Neural cell (in vitro differentiated cells): Measurements from ENCODE around the gene KRT6A. TPM values are rescaled to one million over a fixed set of nuclear protein-coding genes. Genes with fewer than 3 reads are reported as not detected.

Source experiments
- H2AFZ ChIP-seq: fragments of 200-600, 300-800 bp; sonication (generic), shearing (Covaris generic); 2 replicates; pipeline ENCODE4 v1.6.0; 2014; ENCODE audit warnings: low read depth, mild to moderate bottlenecking, antibody characterized with exemption, low read length, moderate library complexity
- H3F3A ChIP-seq: fragments of 200-600 bp; shearing (Covaris generic); 2 replicates; pipeline ENCODE4 v1.6.1; 2016; ENCODE audit warnings: mild to moderate bottlenecking, moderate library complexity, mixed read lengths, antibody characterized with exemption, low read length; ENCODE audit not compliant: insufficient read depth, poor library complexity, severe bottlenecking
- H3K27ac ChIP-seq: fragments of 200-600, 300-800 bp; sonication (generic), shearing (Covaris generic); 2 replicates; pipeline ENCODE4 v1.5.1; 2014; ENCODE audit warnings: mild to moderate bottlenecking, low read length, moderate library complexity
- H3K27me3 ChIP-seq: fragments of 300-800, 200-600 bp; sonication (generic), shearing (Covaris generic); 2 replicates; pipeline ENCODE4 v1.6.0; 2014; ENCODE audit warnings: mild to moderate bottlenecking, low read depth, low read length, moderate library complexity; ENCODE audit not compliant: insufficient read depth
- H3K36me3 ChIP-seq: fragments of 300-800, 200-600 bp; sonication (generic), shearing (Covaris generic); 2 replicates; pipeline ENCODE4 v1.5.1; 2014; ENCODE audit warnings: mild to moderate bottlenecking, antibody characterized with exemption, low read length, moderate library complexity; ENCODE audit not compliant: insufficient read depth
- H3K4me2 ChIP-seq: fragments of 300-800, 200-600 bp; sonication (generic), shearing (Covaris generic); 2 replicates; pipeline ENCODE4 v1.6.0; 2014; ENCODE audit warnings: mild to moderate bottlenecking, low read length
- H3K4me3 ChIP-seq: fragments of 300-800, 200-600 bp; sonication (generic), shearing (Covaris generic); 2 replicates; pipeline ENCODE4 v1.5.1; 2014; ENCODE audit warnings: mild to moderate bottlenecking, low read length, moderate library complexity
- H3K79me2 ChIP-seq: fragments of 200-600 bp; shearing (Covaris generic); replicated peaks from 2 replicates; pipeline ENCODE4 v1.6.0; 2014; ENCODE audit warnings: mild to moderate bottlenecking, low read length, moderate library complexity; ENCODE audit not compliant: insufficient read depth
- H3K9ac ChIP-seq: fragments of 300-800, 200-600 bp; sonication (generic), shearing (Covaris generic); 2 replicates; pipeline ENCODE4 v1.6.1; 2016; ENCODE audit warnings: mild to moderate bottlenecking, low read length, mixed read lengths
- H3K9me2 ChIP-seq: fragments of 200-600 bp; shearing (Covaris generic); 2 replicates; pipeline ENCODE4 v1.6.1; 2016; ENCODE audit warnings: mild to moderate bottlenecking, low read length, mixed read lengths; ENCODE audit not compliant: insufficient read depth
- H3K9me3 ChIP-seq: fragments of 200-600, 300-800 bp; sonication (generic), shearing (Covaris generic); 2 replicates; pipeline ENCODE4 v1.6.1; 2016; ENCODE audit warnings: mild to moderate bottlenecking, mixed run types, low read length, moderate library complexity, mixed read lengths
- H4K20me1 ChIP-seq: fragments of 200-600 bp; shearing (Covaris generic); 2 replicates; pipeline ENCODE4 v1.6.1; 2016; ENCODE audit warnings: mild to moderate bottlenecking, mixed run types; ENCODE audit not compliant: insufficient read depth
- CTCF ChIP-seq: fragments of 450-650 bp; IDR thresholded peaks from 2 replicates; pipeline ENCODE4 v1.5.1; 2014; ENCODE audit warnings: antibody characterized with exemption, mild to moderate bottlenecking, moderate library complexity; ENCODE audit not compliant: poor library complexity, severe bottlenecking
- EP300 ChIP-seq: fragments of 450-650 bp; conservative IDR thresholded peaks from 2 replicates; pipeline ENCODE4 v1.6.1; 2014; ENCODE audit warnings: antibody characterized with exemption, mild to moderate bottlenecking, moderate library complexity; ENCODE audit not compliant: poor library complexity, severe bottlenecking
- EZH2 ChIP-seq: fragments of 200-600, 300-800 bp; shearing (Covaris generic), sonication (generic); IDR thresholded peaks from 2 replicates; pipeline ENCODE4 v1.6.1; 2014; ENCODE audit warnings: antibody characterized with exemption, low read length, borderline replicate concordance, mild to moderate bottlenecking; ENCODE audit not compliant: insufficient read depth, poor library complexity, severe bottlenecking
- MXI1 ChIP-seq: fragments of 450-650 bp; conservative IDR thresholded peaks from 2 replicates; pipeline ENCODE4 v1.6.1; 2014; ENCODE audit warnings: antibody characterized with exemption, mild to moderate bottlenecking; ENCODE audit not compliant: poor library complexity, severe bottlenecking
- POLR2AphosphoS5 ChIP-seq: IDR thresholded peaks from 2 replicates; pipeline ENCODE4 v1.6.1; 2012
- RAD21 ChIP-seq: fragments of 450-650 bp; conservative IDR thresholded peaks from 2 replicates; pipeline ENCODE4 v1.6.1; 2014; ENCODE audit warnings: antibody characterized with exemption, mild to moderate bottlenecking, moderate library complexity
- SMC3 ChIP-seq: fragments of 450-650 bp; conservative IDR thresholded peaks from 2 replicates; pipeline ENCODE4 v1.6.1; 2014; ENCODE audit warnings: antibody characterized with exemption, mild to moderate bottlenecking, moderate library complexity; ENCODE audit not compliant: poor library complexity
- TAF1 ChIP-seq: IDR thresholded peaks from 2 replicates; pipeline ENCODE4 v1.6.1; 2012; ENCODE audit warnings: low read depth
- polyA plus RNA-seq: library from polyadenylated mRNA; depleted of rRNA; stranded (reverse); fragments of >200 nt; gene quantifications from 2 replicates; pipeline ENCODE4 v1.2.3, GENCODE V29; 2014
- TF ChIP-seq, protein P1 (sequence below): IDR thresholded peaks from 2 replicates; pipeline ENCODE4 v1.6.1; 2012; ENCODE audit warnings: borderline replicate concordance

Gene KRT6A
- polyA plus RNA-seq, 1 donor from 2014 or later, result not detected

- no peaks in the 10 kb centered on the region for H3K9me3 ChIP-seq
- H3K9ac ChIP-seq, result no peak overlapping the region
These were observed 46.6 kb downstream of the KRT6A start for GRCh38 chr12:52446367-52447045.

DNA sequence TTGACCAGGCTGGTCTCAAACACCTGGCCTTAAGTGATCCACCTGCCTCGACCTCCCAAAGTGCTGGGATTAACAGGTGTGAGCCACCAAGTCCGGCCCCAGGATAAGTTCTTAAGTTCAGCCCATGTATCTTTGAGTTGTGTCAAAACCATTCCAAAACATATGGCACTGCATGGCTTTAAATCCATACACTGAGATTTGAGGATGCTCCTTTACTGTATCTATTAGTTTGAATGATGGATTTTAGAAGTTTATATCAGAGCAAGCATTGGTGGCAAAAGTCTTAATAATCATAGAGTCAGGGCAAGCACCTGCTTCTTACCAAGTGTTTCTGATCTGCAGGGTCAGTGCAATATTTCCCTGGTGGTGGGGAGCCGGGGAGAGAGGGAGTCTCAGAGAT, 47.2 kb downstream of the KRT6A start:
- H2AFZ ChIP-seq, result no peak overlapping the region
- H4K20me1 ChIP-seq, result no peaks in the 10 kb centered on the region
- TF ChIP-seq EZH2, result no peak
- no peak for TF ChIP-seq MXI1
- TF ChIP-seq TAF1, result no peak
- TF ChIP-seq RAD21, result no peak
- no peak for TF ChIP-seq POLR2AphosphoS5
- TF ChIP-seq SMC3, result no peak
- no peaks in the 10 kb centered on the region for H3K9me3 ChIP-seq
- no peaks in the 10 kb centered on the region for H3K9me2 ChIP-seq
- H3K27me3 ChIP-seq, result no peaks in the 10 kb centered on the region
- H3K4me2 ChIP-seq, result no peak overlapping the region
- no peak overlapping the region for H3K9ac ChIP-seq
- no peaks in the 10 kb centered on the region for H3F3A ChIP-seq
- no peak overlapping the region for H3K27ac ChIP-seq
- no peak overlapping the region for H3K4me3 ChIP-seq
- H3K79me2 ChIP-seq, result no peaks in the 10 kb centered on the region
- H3K36me3 ChIP-seq, result no peaks in the 10 kb centered on the region

More at GRCh38 chr12:52446367-52447045, 46.6 kb downstream of the KRT6A start:
- Histone ChIP-seq H3F3A (no peaks in the 10 kb centered on the region), H2AFZ (no peak overlapping the region), H3K79me2 (no peaks in the 10 kb centered on the region), H3K9me2 (no peaks in the 10 kb centered on the region), H4K20me1 (no peaks in the 10 kb centered on the region), H3K4me2 (no peak overlapping the region), H3K27ac (no peak overlapping the region), H3K4me3 (no peak overlapping the region), H3K27me3 (no peaks in the 10 kb centered on the region), H3K36me3 (no peaks in the 10 kb centered on the region)
- TF ChIP-seq SMC3 (no peak), EP300 (no peak), POLR2AphosphoS5 (no peak), EZH2 (no peak), TAF1 (no peak), RAD21 (no peak), CTCF (no peak), MXI1 (no peak)
- TF ChIP-seq, protein P1, sequence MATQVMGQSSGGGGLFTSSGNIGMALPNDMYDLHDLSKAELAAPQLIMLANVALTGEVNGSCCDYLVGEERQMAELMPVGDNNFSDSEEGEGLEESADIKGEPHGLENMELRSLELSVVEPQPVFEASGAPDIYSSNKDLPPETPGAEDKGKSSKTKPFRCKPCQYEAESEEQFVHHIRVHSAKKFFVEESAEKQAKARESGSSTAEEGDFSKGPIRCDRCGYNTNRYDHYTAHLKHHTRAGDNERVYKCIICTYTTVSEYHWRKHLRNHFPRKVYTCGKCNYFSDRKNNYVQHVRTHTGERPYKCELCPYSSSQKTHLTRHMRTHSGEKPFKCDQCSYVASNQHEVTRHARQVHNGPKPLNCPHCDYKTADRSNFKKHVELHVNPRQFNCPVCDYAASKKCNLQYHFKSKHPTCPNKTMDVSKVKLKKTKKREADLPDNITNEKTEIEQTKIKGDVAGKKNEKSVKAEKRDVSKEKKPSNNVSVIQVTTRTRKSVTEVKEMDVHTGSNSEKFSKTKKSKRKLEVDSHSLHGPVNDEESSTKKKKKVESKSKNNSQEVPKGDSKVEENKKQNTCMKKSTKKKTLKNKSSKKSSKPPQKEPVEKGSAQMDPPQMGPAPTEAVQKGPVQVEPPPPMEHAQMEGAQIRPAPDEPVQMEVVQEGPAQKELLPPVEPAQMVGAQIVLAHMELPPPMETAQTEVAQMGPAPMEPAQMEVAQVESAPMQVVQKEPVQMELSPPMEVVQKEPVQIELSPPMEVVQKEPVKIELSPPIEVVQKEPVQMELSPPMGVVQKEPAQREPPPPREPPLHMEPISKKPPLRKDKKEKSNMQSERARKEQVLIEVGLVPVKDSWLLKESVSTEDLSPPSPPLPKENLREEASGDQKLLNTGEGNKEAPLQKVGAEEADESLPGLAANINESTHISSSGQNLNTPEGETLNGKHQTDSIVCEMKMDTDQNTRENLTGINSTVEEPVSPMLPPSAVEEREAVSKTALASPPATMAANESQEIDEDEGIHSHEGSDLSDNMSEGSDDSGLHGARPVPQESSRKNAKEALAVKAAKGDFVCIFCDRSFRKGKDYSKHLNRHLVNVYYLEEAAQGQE, result no peak
